ENCODE results near the gene KCNMA1. TPM values are rescaled to one million over a fixed set of nuclear protein-coding genes. Genes with fewer than 3 reads are reported as not detected.

KCNMA1 gene
- total and polyA plus RNA-seq, 3 donors from 2014 or later = 13.6 to 36.1 (median 24.7) TPM

GRCh38 chr10:77562742-77563141 is 74.9 kb downstream of the KCNMA1 start:
- no peak for TF ChIP-seq POLR2A (IDR thresholded peaks at IDR 0.05)
- no peak for TF ChIP-seq CTCF (IDR thresholded peaks at IDR 0.05)
- H3K4me1 ChIP-seq = no peaks in the 10 kb centered on the region
- WGBS, 2 donors = 67 to 82% methylated on average over 3 of the region's 3 CpGs

GRCh38 chr10:77561991-77562390 is 75.6 kb downstream of the KCNMA1 start:
- Histone ChIP-seq H3K27ac (no peak overlapping the region), H3K4me1 (no peaks in the 10 kb centered on the region), H3K36me3 (ENCODE audit: low read depth, missing control alignments) (no peaks in the 10 kb centered on the region), H3K27me3 (no peaks in the 10 kb centered on the region), H3K4me3 (no peak overlapping the region), H3K9me3 (no peaks in the 10 kb centered on the region)
- DNase-seq = no peak
- intact Hi-C loops (cut with DNase I; ENCODE audit: low total_unique reads) = no loop called here
- TF ChIP-seq CTCF (IDR thresholded peaks at IDR 0.05) (no peak), POLR2A (IDR thresholded peaks at IDR 0.05) (no peak)
- WGBS, 2 donors = 76 to 98% methylated on average over 3 of the region's 3 CpGs

More at GRCh38 chr10:77562742-77563141, 74.9 kb downstream of the KCNMA1 start:
- H3K36me3 ChIP-seq (ENCODE audit: low read depth, missing control alignments) = no peaks in the 10 kb centered on the region
- H3K9me3 ChIP-seq = no peaks in the 10 kb centered on the region
- no peak overlapping the region for H3K4me3 ChIP-seq
- no peak for DNase-seq
- intact Hi-C loops (cut with DNase I; ENCODE audit: low total_unique reads) = no loop called here
- no peak overlapping the region for H3K27ac ChIP-seq
- H3K27me3 ChIP-seq = no peaks in the 10 kb centered on the region

GRCh38 chr10:77560471-77560870 is 77.1 kb downstream of the KCNMA1 start:
- H3K27me3 ChIP-seq = no peaks in the 10 kb centered on the region
- 86 to 96% methylated on average over 1 of the region's 1 CpG for WGBS, 2 donors
- no peak for TF ChIP-seq CTCF (IDR thresholded peaks at IDR 0.05)
- TF ChIP-seq POLR2A (IDR thresholded peaks at IDR 0.05) = no peak

GRCh38 chr10:77560052-77560451 is 77.6 kb downstream of the KCNMA1 start:
- 62 to 77% methylated on average over 3 of the region's 3 CpGs for WGBS, 2 donors
- H3K27ac ChIP-seq = no peak overlapping the region
- no peaks in the 10 kb centered on the region for H3K27me3 ChIP-seq
- DNase-seq = no peak
- no peak overlapping the region for H3K4me3 ChIP-seq
- no peaks in the 10 kb centered on the region for H3K4me1 ChIP-seq
- TF ChIP-seq CTCF (IDR thresholded peaks at IDR 0.05) = no peak
- no peak for TF ChIP-seq POLR2A (IDR thresholded peaks at IDR 0.05)
- H3K36me3 ChIP-seq (ENCODE audit: low read depth, missing control alignments) = no peaks in the 10 kb centered on the region
- H3K9me3 ChIP-seq = no peaks in the 10 kb centered on the region
- intact Hi-C loops (cut with DNase I; ENCODE audit: low total_unique reads) = no loop called here

More at GRCh38 chr10:77560471-77560870, 77.1 kb downstream of the KCNMA1 start:
- H3K36me3 ChIP-seq (ENCODE audit: low read depth, missing control alignments) = no peaks in the 10 kb centered on the region
- H3K27ac ChIP-seq = no peak overlapping the region
- H3K4me1 ChIP-seq = no peaks in the 10 kb centered on the region
- intact Hi-C loops (cut with DNase I; ENCODE audit: low total_unique reads) = no loop called here
- H3K9me3 ChIP-seq = no peaks in the 10 kb centered on the region
- DNase-seq = no peak
- H3K4me3 ChIP-seq = no peak overlapping the region

- H3K27ac ChIP-seq = no peak overlapping the region
- H3K4me3 ChIP-seq = no peak overlapping the region
- WGBS, 2 donors = 100% methylated on average over 1 of the region's 1 CpG
- H3K27me3 ChIP-seq = no peaks in the 10 kb centered on the region
- H3K9me3 ChIP-seq = no peaks in the 10 kb centered on the region
- H3K36me3 ChIP-seq (ENCODE audit: low read depth, missing control alignments) = no peaks in the 10 kb centered on the region
- TF ChIP-seq POLR2A (IDR thresholded peaks at IDR 0.05) (no peak), CTCF (IDR thresholded peaks at IDR 0.05) (no peak)
- intact Hi-C loops (cut with DNase I; ENCODE audit: low total_unique reads) = no loop called here
- H3K4me1 ChIP-seq = no peaks in the 10 kb centered on the region
- DNase-seq = no peak
Measured at GRCh38 chr10:77556990-77557601, 80.5 kb downstream of the KCNMA1 start.
